Stimulated activated CD4-positive, alpha-beta T cell treated with anti-CD3 and anti-CD28 coated beads, TNF-alpha, amount 100 ng/mL, for 24 hours (primary cell): ENCODE measurements around the gene ADGRB2.
"Not testable (repeated sequence)": the region's sequence is repeated elsewhere in the genome, so short reads cannot be mapped to it uniquely, and the experiment has no call there.

ENCODE experiments used
- DNase-seq, 3 experiments: peaks; one replicate each; pipeline ENCODE4 v3.0.0-alpha.2; 2020; ENCODE audit warnings: low read depth in 3 of 3

The ADGRB2 gene

DNA sequence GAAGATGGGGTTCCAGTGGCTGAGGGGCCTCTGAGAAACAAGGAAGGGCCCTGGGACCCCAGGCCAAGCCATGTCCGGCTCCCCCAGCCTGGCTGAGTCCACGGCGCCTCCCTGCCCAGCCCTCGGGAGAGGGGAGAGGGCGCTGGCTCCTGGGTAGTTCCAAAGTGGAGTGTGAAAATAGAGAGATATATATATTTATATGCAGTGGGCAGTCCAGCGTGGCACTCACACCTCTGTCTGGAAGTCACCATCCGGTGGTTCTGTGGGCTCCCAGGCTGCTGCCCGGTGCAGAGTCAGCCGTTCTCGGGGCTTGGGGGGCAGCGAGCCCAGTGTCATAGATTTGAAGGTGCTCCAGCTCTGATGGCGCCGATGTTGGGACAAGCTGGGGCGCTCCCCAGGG is 36.9 kb downstream of the ADGRB2 start:
- DNase-seq = no peak

DNA sequence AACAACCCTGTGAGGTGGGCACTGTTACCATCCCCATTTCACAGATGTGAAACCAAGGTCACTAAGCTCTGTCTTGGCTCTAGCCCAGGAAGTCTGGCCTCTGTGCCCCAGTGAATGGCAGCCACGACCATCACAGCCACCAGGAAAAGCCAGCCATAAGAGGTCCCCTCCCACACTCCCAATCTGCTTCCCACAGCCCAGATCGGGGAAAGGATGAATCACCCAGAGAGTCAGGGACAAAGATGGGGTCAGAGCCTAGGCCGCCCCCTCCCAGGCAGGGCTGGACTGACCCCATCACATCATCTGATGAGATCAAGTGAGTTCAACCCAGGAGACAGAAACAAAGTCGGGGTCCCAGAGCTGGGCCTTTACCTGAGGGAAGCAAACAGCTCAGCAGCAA is 37.4 kb downstream of the ADGRB2 start:
- no peak for DNase-seq

GRCh38 chr1:31725777-31726535 is 38.2 kb downstream of the ADGRB2 start:
- DNase-seq = no peak

GRCh38 chr1:31725134-31725533 is 39.0 kb downstream of the ADGRB2 start:
- no peak for DNase-seq

- peak in 2 of 3 experiments; percentile 18 to 42 for DNase-seq
These were observed 40.2 kb downstream of the ADGRB2 start for GRCh38 chr1:31723828-31724359.

GRCh38 chr1:31718327-31718897 is 45.7 kb downstream of the ADGRB2 start:
- DNase-seq = no peak

GRCh38 chr1:31717341-31717740 is 46.8 kb downstream of the ADGRB2 start:
- no peak for DNase-seq

DNA sequence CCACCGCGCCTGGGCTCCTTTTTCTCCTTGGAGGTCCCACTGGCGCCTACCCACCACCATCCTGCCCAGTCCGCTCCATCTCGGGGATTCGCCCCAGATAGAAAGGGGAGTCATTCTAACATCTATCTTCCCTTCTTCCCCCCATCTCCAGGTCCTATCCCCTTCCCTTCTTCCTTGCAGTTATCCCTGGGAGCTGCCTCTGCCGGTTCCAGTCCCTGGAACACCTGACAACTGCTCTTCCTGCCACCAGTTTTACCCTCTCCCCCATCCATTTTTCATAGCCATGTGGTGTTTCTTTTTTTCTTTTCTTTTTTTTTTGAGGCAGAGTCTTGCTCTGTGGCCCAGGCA is 48.3 kb downstream of the ADGRB2 start:
- no peak for DNase-seq

- peak in 1 of 3 experiments; percentile 52 for DNase-seq
These were observed 48.9 kb downstream of the ADGRB2 start for GRCh38 chr1:31715087-31715872.

GRCh38 chr1:31714442-31715086 is 49.6 kb downstream of the ADGRB2 start:
- no peak for DNase-seq

DNA sequence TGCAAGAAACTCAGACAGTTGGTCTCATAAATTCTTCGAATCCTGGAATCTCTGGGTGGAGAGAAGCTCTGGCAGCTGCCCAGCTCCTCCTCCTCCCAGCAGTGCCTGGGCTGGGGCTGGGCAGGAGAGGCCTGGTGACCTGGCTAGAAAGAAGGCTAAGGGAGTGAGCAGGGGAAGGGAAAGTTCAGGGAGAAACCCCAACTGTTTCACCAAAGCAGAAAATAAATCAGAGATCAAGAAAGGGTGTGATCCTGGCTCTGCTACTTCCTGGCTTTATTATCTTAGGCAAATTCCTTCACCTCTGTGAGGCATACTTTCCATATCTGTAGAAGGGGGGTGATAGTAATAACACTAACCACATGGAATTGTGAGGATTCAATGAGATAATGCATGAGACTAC is 51.5 kb downstream of the ADGRB2 start:
- DNase-seq = no peak

DNA sequence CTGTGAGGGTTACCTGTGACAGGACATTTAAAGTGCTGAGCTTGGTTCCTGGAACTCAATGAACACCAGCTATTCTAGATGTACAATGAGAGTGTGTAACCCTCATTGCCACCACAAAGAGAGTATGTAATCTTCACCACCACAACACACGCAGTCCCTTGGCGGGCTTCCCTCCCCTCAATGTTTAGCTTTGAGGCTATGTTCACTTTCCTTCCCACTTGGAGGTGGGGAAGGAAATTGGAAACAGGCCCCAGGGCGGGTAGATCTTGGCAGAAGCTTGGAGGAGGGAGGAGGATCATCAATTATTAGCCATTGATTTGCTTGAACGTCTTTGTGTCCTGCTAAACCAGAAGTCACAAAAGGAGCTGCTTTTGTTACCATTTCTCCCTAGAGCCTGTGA is 52.1 kb downstream of the ADGRB2 start:
- DNase-seq = no peak

DNA sequence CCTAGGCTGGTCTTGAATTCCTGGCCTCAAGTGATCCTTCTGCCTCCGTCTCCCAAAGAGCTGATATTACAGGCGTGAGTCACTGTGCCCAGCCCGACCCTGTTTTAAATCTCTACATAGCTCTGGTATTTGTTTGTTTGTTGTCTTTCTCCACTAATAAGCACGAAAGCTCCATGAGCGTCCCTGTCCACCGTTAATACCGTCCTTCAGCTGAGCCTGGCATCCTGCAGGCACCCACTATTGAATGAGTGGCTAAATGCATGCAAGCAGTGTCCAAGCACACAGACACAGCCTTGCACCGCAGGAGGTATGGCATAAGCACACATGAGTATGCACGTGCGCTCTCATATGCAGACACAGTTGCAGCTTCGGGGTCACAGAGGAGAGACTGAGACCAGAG is 55.8 kb downstream of the ADGRB2 start:
- DNase-seq = no peak

- no peak for DNase-seq
These were observed 56.4 kb downstream of the ADGRB2 start for GRCh38 chr1:31707711-31708110.

GRCh38 chr1:31707059-31707600 is 57.0 kb downstream of the ADGRB2 start:
- DNase-seq = not testable (repeated sequence)

GRCh38 chr1:31706384-31707058 is 57.6 kb downstream of the ADGRB2 start:
- no peak for DNase-seq

DNA sequence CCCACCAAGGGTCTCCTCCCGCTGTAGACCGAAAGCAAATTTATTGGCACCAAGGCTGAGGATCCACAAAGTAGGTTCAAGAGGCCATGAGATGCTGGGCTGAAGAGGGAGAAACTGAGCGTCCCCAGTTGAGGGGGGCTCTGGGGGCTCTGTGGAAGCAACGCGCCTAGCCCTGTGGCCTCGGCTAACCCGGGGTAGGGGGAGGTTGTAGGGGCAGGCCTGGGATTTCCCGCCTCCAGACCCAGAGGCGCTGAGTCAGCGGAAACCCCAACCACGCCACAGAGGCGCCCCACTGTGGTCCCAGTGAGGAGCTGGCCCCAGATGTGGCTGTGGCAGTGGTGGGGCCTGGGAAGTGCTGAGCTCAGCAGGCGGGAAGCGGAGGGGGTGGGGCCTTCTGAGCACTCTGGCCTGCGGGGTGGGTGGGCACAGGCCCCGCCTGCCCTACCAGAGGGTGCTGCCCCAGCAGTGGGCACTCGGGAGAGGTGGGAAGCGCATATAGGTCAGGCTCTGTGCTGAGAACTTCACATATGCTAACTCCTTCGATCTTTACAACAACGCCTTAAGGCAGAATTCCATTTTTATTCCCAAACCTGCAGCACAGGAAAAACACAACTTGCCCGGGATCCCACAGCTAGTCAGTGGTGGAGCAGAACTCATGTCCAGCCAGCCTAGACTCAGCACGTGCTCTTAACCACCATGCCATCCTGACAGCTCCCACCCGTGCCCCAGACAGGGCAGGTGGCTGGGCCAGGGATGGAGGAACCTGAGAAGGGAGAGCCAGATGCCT is 58.9 kb downstream of the ADGRB2 start:
- DNase-seq = peak; percentile 10 to 75 (median 22)

DNA sequence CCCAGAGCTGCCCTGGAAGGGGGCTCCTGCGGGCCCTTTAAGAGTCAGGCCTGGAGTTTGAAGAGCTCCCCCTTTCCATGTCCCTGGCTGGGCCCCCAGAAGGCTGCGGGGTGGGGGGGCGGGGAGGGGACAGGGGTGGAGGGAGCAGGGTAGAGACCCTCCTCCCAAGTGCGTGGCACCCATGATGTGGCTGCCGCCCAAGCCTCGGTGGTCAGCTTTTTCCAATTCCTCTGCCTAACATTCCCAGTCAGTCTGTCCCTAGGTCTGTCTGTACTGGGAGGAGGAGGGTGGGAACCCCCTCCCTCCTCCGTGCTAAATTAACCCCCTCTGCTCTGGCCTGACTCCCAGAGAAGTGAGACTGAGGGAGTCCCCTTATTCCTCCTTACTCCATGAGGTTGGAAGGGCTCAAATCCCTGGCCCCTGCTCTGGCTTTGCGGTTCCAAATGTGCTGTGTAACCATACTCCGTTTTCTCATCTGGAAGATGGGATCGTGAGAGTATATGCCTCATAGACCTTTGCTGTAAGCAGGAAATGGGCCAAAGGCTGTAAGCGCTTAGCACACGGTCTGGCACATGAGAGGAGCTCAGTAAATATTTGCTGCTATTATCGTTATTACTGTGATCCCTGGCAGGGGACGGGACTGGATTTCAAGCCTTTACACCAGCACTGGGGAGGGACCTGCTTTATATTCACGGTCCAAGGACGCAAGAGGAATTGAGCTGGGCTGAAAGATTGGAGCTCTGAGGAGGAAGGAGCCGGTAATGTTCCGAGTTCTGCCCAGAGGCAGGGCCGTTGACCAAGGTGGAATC is 59.7 kb downstream of the ADGRB2 start:
- DNase-seq = no peak

DNA sequence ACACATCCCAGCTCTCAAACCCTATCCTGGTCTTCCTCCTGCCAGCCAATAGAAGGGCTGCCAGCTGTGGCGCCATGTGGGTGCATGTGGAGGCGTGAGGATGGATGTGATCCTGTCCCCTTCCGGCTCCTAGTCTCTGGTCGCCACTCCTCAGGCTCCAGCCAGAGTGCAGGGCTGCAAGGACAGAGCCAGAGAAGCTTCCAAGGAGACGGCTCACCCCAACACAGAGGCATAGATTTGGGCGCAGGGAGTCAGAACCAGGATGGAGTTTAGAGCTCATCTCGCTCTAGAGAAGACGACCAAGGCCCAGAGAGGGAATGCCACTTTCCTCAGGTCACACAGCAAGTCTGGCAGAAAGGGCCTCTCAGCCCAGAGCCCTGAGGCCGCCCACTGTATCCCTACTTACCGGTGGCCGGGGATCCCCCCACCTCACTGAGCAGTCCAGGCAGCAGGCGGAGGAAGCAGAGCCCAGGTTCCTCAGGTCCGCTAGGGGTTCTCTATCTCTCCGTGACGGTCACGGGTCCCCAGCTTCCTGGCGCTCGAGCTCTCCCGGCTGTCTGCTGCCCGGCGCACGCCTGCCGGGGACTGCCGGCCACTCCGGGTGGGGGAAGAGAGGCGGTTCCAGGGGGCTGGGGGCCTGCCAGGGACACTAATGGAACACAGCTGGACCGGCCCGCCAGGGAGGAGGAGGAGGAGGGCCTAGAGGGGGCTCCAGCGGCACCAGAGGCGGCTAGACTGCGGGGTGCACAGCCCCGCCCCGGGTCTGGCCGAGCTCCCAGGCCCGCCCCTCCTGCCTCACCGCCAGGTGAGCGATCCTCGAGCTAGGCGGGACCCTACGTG is 60.5 kb downstream of the ADGRB2 start, which contains the start of gene COL16A1:
Gene COL16A1, minus strand, starts transcription at position 587 of the 840 bp plus-strand sequence. CDS start 1,824 bp downstream, outside the sequence.
- no peak for DNase-seq
